ENCODE measurements around the gene OR2W3.

The OR2W3 gene
- 0 reads per million in 2 donors for total RNA-seq

DNA sequence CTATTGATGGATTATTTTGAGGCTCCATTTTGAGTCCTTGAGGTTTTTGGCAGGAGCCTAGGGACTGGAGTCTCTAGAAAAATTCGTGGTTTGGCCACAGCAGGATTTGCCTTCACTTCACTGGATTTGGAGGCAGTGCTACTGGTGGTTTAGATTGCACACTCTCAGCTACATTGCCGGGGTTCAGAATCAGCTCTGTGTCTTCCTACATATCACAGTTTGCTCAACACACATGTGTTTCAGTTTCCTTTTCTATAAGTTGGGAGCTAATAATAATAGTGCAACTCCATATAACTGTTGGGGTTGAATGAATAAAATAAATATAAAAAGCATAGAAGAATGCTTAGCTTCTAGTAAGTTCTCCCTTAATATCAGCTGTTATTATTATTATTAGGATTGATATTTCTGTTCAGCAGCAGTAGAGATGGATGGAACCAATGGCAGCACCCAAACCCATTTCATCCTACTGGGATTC is at the start of gene OR2W3:
Gene OR2W3 (plus strand): TSS at position 425 of the 475 bp plus-strand sequence. CDS start 0 bp downstream, at position 425.
- no peak for DNase-seq

- DNase-seq, result no peak
Measured at GRCh38 chr1:247845693-247846017, 49.7 kb upstream of the OR2W3 start.

DNA sequence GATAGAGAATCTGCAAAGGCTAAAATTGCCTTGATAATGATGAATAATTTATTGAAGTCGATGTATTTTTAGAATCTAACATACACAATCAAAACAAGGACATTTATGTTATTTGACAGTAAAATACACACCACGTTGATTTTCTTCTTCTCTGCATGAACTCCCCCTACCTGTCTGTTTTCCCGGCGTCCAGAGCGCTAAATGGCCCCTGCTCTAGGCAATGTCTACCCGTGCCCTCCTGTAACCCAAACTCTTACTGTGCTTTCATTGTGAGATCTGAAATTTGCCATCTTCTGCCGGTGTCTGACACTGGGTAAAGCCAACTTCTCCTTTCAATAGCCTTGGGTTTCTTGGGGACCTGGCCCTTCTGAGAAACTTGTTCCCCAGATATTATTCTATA is 47.0 kb upstream of the OR2W3 start:
- no peak for DNase-seq

DNA sequence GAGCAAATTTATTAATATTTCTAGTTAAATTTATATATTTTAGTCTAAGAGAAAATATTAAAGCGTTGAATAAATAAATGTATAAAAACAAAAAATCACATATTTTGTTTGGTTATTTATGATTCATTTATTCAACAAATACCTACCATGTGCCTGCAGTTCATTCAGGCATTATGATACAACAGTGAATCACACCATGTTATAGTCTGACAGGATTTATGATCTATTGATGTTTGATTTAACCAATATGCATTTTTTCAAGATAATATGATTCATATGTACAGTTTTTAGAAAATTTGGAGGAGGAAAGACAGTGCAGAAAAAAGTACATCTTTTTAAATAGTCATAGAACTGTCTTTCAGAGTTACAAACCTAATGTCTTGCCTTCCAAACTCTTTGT is 45.8 kb upstream of the OR2W3 start:
- DNase-seq, result no peak

- DNase-seq, result no peak
Measured at GRCh38 chr1:247854899-247855545, 40.4 kb upstream of the OR2W3 start.

GRCh38 chr1:247855911-247856310 is 39.5 kb upstream of the OR2W3 start:
- DNase-seq, result no peak

DNA sequence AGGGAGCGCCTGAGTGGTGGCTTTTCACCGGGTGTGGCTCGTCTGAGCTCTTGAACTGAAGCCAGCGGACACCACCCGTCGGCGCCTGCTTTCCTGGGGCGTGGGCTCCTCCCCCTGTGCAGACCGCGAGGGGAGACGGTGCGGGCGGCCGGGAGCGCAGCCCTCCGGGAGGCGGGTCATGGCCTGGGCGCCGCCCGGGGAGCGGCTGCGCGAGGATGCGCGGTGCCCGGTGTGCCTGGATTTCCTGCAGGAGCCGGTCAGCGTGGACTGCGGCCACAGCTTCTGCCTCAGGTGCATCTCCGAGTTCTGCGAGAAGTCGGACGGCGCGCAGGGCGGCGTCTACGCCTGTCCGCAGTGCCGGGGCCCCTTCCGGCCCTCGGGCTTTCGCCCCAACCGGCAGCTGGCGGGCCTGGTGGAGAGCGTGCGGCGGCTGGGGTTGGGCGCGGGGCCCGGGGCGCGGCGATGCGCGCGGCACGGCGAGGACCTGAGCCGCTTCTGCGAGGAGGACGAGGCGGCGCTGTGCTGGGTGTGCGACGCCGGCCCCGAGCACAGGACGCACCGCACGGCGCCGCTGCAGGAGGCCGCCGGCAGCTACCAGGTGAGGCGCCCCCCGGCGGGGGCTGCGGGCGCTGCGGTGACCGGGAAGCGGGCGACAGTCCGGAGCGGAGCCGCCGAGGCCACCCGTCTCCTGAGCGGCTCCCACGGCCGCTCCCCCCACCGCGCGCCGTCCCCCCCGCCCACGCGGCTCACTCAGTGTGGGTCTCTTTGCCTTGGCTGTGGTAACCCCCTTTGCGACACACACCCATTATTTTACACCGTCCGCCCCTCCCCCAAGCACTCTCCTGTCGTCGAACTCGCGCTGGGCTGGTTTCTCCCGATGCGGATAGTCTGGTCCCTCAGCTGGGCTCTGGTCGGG is 38.1 kb upstream of the OR2W3 start, which contains the start of gene TRIM58:
Gene TRIM58 (plus strand): TSS at position 119 of the 916 bp plus-strand sequence. CDS start 60 bp downstream, at position 179.
- DNase-seq, result peak in 1 of 5 experiments; percentile 49

GRCh38 chr1:247857985-247858619 is 37.3 kb upstream of the OR2W3 start:
- no peak for DNase-seq

- DNase-seq, result no peak
Measured at GRCh38 chr1:247862756-247863155, 32.6 kb upstream of the OR2W3 start.

GRCh38 chr1:247864644-247865043 is 30.7 kb upstream of the OR2W3 start:
- DNase-seq, result no peak

DNA sequence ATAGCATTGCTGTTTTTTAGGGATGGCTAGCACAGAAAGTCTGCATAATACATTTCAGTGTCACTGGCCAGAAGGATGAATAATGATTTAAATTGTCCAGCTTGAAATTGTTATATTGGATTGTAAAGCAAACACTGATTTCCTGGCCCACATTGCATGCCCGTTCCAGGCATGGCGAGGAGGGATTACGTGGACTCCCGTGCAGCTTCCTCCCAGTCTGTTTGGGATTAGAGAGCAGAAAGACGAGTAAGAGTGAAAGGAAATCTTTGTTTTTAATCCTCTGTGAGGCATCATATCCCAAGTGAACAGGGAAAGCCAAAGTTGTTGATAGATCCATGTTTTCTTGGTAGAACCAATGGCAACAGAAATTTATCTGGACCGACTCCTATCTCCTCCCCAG is 30.0 kb upstream of the OR2W3 start:
- no peak for DNase-seq

DNA sequence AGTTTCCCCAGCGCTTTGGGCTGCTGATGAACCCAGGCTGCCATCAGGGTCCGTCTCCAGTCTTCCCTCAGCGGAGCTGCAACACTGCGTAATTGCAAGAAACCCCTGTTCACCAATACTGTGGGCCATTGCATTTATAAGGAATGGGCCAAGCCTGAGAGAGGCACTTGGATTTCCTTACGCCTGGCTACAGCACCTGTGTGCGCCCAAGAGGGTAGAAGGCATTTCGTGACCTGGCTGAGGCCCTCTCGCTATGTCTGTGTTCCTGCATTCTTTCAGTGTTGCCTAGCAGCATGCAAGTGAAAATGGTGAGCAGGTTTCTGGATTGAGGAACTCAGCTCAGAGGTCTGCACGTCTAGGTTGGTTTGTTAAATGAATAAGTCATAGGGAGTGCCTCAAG is 12.0 kb upstream of the OR2W3 start:
- DNase-seq, result no peak

- no peak for DNase-seq
Measured at GRCh38 chr1:247884797-247885413, 10.5 kb upstream of the OR2W3 start.

GRCh38 chr1:247895976-247896375 is 589 bp downstream of the OR2W3 start:
- DNase-seq, result no peak

- DNase-seq, result no peak
Measured at GRCh38 chr1:247904122-247904521, 8.7 kb downstream of the OR2W3 start.

DNA sequence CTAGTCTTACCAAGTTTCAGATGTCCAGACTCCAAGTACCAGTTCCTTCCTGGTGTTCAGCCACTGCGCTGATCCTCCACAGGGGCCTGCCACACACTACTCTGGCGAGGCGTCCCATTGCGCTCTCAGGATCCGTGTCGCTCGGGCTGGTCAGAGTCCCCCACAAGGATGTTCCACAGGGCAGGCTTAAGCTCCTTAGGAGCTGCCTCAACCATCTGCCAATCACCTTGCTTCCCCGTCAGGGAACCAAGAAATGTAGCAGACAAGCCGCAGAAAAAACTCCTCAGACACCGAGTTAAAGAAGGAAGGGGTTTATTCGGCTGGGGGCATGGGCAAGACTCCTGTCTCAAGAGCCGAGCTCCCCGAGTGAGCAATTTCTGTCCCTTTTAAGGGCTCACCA is 9.8 kb downstream of the OR2W3 start:
- DNase-seq, result no peak

- DNase-seq, result no peak
Measured at GRCh38 chr1:247905910-247906503, 10.6 kb downstream of the OR2W3 start.

DNA sequence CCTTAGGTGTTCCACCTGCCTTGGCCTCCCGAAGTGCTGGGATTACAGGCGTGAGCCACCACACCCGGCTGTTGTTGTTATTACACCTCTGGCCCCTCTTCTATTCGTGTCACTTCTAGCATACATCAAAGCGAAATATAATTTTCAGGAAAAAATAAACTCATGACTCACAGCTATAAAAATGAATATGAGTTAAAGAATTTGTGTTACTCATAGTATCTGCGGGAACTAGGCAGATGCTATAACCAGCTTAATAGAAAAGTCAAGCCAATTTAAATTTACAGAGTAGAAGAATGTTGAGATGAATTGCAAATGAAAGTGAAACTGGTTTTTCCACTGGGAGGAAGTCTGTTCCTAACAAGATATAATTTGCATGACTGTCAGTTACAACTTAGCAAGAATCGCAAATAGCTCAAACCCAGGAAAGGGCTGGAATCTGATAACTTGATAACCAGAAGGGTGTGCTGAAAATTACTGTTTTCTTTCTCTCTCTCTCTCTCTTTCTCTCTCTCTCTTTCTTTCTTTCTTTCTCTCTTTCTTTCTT is 11.2 kb downstream of the OR2W3 start:
- DNase-seq, result peak in 1 of 5 experiments; percentile 10

- DNase-seq, result no peak
Measured at GRCh38 chr1:247908766-247909165, 13.4 kb downstream of the OR2W3 start.

GRCh38 chr1:247913786-247914185 is 18.4 kb downstream of the OR2W3 start:
- DNase-seq, result no peak

DNA sequence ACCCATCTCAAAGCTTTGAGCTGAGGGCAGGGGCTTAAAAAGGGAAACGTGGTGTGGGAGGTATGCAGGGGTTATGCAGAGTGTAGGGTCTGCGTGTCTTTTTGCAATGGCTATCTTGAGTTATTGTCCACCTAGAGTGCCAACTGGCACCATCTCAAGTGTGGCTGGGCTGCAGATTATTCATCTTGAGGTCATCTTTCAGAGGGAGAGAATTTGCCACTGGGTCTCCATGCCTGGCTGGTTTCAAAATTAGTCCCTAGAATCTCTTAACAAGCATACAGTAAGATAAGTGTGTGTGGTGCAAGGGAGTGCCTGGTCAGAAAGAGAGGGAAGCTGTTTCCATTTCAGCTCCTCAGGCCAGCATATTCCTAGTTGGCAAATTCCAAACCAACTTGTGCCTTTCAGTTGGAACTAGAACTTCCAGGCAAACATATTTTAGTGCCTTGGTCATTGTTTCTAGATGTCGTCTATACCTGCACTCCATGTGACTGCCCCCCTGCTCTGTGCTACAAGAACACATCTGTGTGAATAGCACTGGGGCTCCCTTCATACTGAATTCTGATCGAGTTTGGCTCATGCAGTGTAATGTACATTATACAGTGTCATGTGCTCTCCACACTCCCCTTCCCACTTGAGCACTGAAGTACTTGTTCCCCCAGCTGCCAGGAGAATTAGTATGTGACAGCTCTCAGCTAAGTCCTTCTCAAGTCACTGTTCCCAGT is 19.7 kb downstream of the OR2W3 start:
- DNase-seq, result no peak

GRCh38 chr1:247919952-247920351 is 24.6 kb downstream of the OR2W3 start, which contains the start of gene OR2T8:
OR2T8 (plus strand) TSS chr1:247920252; CDS start chr1:247921018, 766 bp downstream.
- DNase-seq, result no peak
